Activated naive CD8-positive, alpha-beta T cell treated with anti-CD3 and anti-CD28 coated beads for 36 hours (primary cell): Measurements from ENCODE around the gene PKD2. TPM values are rescaled to one million over a fixed set of nuclear protein-coding genes. Genes with fewer than 3 reads are reported as not detected.
"Not testable (repeated sequence)": the region's sequence is repeated elsewhere in the genome, so short reads cannot be mapped to it uniquely, and the experiment has no call there.

Source experiments
- DNase-seq: peaks from one replicate; pipeline ENCODE4 v3.0.0; 2021
- H3K27ac Mint-ChIP-seq: one replicate; pipeline ENCODE4 v1.8.0; 2022; ENCODE audit warnings: mild to moderate bottlenecking, moderate library complexity, mixed read lengths
- H3K27me3 Mint-ChIP-seq: one replicate; pipeline ENCODE4 v1.8.0; 2022; ENCODE audit warnings: mild to moderate bottlenecking, mixed read lengths
- H3K36me3 Mint-ChIP-seq: one replicate; pipeline ENCODE4 v1.8.0; 2021; ENCODE audit warnings: mild to moderate bottlenecking, mixed read lengths
- H3K4me1 Mint-ChIP-seq: one replicate; pipeline ENCODE4 v1.8.0; 2021; ENCODE audit warnings: mixed read lengths
- H3K4me3 Mint-ChIP-seq: one replicate; pipeline ENCODE4 v1.8.0; 2022; ENCODE audit warnings: mild to moderate bottlenecking, moderate library complexity, mixed read lengths
- H3K9me3 Mint-ChIP-seq: one replicate; pipeline ENCODE4 v1.8.0; 2022; ENCODE audit warnings: mixed read lengths
- total RNA-seq, 2 experiments: library from RNA; stranded (reverse); gene quantifications; one replicate each; pipeline ENCODE4 v1.2.3, GENCODE V29; 2021

PKD2 gene
- total RNA-seq, 2 experiments from 2014 or later, result 4.4 to 5.2 TPM

DNA sequence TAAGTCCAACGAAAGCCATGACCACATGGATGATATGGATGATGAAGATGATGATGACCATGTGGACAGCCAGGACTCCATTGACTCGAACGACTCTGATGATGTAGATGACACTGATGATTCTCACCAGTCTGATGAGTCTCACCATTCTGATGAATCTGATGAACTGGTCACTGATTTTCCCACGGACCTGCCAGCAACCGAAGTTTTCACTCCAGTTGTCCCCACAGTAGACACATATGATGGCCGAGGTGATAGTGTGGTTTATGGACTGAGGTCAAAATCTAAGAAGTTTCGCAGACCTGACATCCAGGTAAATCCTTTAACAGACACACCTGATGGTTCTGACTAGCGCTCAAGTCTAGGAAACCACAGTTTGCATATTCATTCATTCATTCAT lies 25.9 kb upstream of the PKD2 start:
- no peak for DNase-seq
- no peak overlapping the region for H3K27ac Mint-ChIP-seq
- H3K4me1 Mint-ChIP-seq, result no peaks in the 10 kb centered on the region
- no peaks in the 10 kb centered on the region for H3K36me3 Mint-ChIP-seq
- no peaks in the 10 kb centered on the region for H3K9me3 Mint-ChIP-seq
- H3K4me3 Mint-ChIP-seq, result no peak overlapping the region
- H3K27me3 Mint-ChIP-seq, result peaks cover 47% of the 10 kb centered on the region

DNA sequence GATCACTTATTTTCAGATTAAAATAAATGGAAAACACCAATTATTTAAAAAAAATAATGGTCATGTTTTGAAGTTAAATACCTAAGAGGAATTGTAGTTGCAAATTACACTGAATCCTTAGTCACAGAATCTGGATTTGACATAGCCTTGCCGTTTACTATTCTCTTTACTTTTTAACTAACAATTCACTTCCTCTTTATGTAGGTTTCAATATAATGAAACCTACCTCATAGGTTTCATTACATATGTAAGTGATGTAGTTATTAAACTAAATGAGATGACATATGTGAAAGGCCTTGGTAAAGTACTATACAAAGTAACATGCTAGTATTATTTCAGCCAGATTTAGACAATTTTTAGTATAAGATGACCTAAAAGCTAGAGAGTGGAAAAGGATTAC lies 25.4 kb upstream of the PKD2 start:
- H3K4me3 Mint-ChIP-seq, result no peak overlapping the region

DNA sequence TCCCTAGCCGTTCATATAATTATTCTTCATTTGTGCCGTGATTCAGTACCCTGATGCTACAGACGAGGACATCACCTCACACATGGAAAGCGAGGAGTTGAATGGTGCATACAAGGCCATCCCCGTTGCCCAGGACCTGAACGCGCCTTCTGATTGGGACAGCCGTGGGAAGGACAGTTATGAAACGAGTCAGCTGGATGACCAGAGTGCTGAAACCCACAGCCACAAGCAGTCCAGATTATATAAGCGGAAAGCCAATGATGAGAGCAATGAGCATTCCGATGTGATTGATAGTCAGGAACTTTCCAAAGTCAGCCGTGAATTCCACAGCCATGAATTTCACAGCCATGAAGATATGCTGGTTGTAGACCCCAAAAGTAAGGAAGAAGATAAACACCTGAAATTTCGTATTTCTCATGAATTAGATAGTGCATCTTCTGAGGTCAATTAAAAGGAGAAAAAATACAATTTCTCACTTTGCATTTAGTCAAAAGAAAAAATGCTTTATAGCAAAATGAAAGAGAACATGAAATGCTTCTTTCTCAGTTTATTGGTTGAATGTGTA lies 24.9 kb upstream of the PKD2 start:
- H3K4me1 Mint-ChIP-seq, result no peaks in the 10 kb centered on the region
- no peak overlapping the region for H3K27ac Mint-ChIP-seq
- no peak overlapping the region for H3K4me3 Mint-ChIP-seq
- no peaks in the 10 kb centered on the region for H3K36me3 Mint-ChIP-seq
- peaks cover 43% of the 10 kb centered on the region for H3K27me3 Mint-ChIP-seq
- no peak for DNase-seq
- no peaks in the 10 kb centered on the region for H3K9me3 Mint-ChIP-seq

More for the DNA sequence above, 25.4 kb upstream of the PKD2 start:
- no peak for DNase-seq
- Mint-ChIP-seq H3K27ac (no peak overlapping the region), H3K4me1 (no peaks in the 10 kb centered on the region), H3K36me3 (no peaks in the 10 kb centered on the region), H3K27me3 (peaks cover 46% of the 10 kb centered on the region), H3K9me3 (no peaks in the 10 kb centered on the region)

DNA sequence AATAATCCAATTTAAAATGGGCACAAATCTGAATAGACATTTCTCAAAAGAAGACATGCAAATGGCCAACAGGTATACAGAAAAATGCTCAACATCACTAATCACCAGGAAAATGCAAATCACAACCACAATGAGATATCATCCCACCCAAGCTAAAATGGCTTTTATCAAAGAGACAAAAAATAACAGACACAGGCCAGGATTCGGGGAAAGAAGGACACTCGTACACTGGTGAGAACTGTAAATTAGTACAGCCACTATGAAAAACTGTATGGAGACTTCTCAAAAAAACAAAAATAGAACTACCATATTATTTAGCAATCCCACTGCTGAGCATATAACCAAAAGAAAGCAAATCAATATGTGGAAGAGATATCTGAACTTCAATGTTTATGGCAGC lies 23.4 kb upstream of the PKD2 start:
- no peak for DNase-seq
- H3K9me3 Mint-ChIP-seq, result no peaks in the 10 kb centered on the region
- H3K27ac Mint-ChIP-seq, result no peak overlapping the region
- H3K4me3 Mint-ChIP-seq, result no peak overlapping the region
- H3K27me3 Mint-ChIP-seq, result peaks cover 41% of the 10 kb centered on the region
- no peaks in the 10 kb centered on the region for H3K36me3 Mint-ChIP-seq
- no peaks in the 10 kb centered on the region for H3K4me1 Mint-ChIP-seq

DNA sequence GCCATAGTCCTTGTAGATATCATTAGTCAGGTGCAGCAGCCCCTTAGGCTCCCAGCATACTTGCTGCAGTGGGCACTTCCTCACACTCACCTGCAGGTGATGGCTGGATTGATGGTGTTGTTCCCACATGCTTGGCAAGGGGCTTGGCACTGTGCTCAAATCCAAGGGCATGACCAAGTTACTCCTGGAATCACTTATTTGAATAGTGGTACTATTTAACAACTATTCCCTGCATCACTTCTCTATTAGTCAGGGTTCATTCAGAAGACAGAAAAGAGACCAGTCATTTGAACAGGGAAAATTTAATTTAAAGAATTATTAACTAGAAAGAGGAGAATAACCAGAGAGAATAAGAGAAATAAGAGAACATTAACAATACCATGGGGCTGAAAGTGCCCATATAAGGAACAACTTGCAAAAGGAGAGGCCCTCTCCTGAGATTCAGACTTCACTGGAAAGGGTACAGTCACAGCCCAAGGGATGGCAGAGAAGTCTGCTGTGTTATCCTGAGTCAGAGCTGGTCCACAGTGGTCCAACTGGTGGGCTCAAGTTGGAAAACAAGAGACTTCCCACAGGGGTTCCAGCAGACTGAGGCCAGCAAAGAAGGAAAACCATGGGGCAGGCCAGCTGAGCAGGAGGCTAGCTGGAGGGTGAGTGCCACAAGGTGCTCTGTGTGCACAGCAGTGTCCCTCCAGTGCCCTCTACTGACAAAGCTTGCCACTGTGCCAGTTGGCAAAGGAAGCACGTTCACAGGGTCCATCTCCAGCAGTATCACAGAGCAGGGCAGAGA lies 22.1 kb upstream of the PKD2 start:
- Mint-ChIP-seq H3K36me3 (no peaks in the 10 kb centered on the region), H3K4me3 (no peak overlapping the region), H3K9me3 (no peaks in the 10 kb centered on the region), H3K4me1 (no peaks in the 10 kb centered on the region), H3K27me3 (peaks cover 40% of the 10 kb centered on the region), H3K27ac (no peak overlapping the region)
- DNase-seq, result peak; percentile 31

DNA sequence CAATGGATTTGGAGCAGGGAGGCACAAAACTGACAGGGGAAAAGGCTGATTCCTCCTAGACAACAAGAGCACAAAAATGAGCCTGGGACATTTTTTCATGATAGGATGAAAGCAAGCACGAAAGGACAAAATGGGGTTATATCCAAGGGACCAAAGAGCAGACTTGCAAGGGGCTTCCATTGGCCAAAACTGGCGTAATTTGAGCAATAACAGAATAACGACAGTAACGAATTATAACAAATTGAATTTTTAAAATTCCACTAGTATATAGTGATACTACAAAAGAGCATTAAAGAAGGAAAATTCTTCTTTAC lies 21.6 kb upstream of the PKD2 start:
- Mint-ChIP-seq H3K27me3 (peaks cover 40% of the 10 kb centered on the region), H3K4me3 (no peak overlapping the region), H3K4me1 (peaks cover 2% of the 10 kb centered on the region), H3K36me3 (no peaks in the 10 kb centered on the region), H3K9me3 (no peaks in the 10 kb centered on the region), H3K27ac (no peak overlapping the region)
- no peak for DNase-seq

DNA sequence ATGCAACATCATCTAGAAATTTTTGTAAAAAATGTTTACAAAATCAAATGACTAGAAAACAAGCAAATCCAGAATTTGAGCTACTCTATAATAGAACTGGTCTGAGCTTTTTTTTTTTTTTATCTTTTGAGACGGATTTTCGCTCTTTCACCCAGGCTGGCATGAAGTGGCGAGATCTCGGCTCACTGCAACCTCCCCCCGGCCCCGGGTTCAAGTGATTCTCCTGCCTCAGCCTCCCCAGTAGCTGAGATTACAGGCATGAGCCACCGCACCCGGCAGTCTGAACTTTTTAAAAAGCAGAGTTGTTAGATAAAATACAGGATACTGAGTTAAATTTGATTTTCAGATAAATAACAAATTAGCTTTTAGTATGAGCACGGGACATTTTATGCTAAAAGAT lies 20.9 kb upstream of the PKD2 start:
- no peak for DNase-seq
- no peak overlapping the region for H3K4me3 Mint-ChIP-seq
- peaks cover 38% of the 10 kb centered on the region for H3K27me3 Mint-ChIP-seq
- no peaks in the 10 kb centered on the region for H3K9me3 Mint-ChIP-seq
- H3K27ac Mint-ChIP-seq, result no peak overlapping the region
- peaks cover 8% of the 10 kb centered on the region for H3K4me1 Mint-ChIP-seq
- no peaks in the 10 kb centered on the region for H3K36me3 Mint-ChIP-seq

DNA sequence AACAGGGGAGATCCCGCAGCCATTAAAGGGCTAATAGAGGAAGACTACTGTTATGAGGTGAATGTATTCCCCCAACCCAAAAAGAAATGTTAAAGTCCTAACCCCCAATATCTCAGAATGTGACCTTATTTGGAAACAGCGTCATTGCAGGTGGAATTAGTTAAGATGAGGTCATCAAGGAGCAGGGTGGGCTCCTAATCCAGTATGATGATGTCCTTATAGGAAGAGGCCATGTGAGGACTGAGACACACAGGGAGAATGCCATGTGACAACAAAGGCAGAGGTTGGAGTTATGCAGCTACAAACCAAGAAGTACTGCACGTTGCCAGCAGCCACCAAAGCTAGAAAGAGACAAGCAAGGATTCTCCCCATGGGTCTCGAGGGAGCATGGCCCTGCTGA lies 17.7 kb upstream of the PKD2 start:
- H3K4me1 Mint-ChIP-seq, result peaks cover 16% of the 10 kb centered on the region
- no peak overlapping the region for H3K27ac Mint-ChIP-seq
- no peak overlapping the region for H3K4me3 Mint-ChIP-seq
- H3K27me3 Mint-ChIP-seq, result peaks cover 26% of the 10 kb centered on the region
- DNase-seq, result no peak
- H3K36me3 Mint-ChIP-seq, result no peaks in the 10 kb centered on the region
- H3K9me3 Mint-ChIP-seq, result no peaks in the 10 kb centered on the region

DNA sequence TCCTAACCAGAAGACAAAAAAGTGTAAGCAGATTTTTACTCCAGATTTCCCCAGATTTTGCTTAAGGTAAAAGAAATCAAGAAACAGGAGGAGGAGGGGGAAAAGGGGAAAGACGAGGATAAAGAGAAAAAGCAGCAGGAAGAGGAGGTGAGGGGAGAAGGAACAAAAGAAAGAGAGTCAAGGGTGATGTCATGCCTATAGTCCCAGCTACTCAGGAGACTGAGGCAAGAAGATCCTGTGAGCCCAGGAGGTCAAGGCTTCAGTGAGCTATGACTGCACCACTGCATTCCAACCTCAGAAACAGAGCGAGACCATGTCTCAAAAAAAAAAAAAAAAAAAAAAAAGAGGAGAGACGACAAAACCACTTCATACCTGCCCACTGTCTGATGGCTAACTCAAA lies 12.0 kb upstream of the PKD2 start:
- H3K9me3 Mint-ChIP-seq, result no peaks in the 10 kb centered on the region
- H3K4me1 Mint-ChIP-seq, result peaks cover 15% of the 10 kb centered on the region
- no peaks in the 10 kb centered on the region for H3K36me3 Mint-ChIP-seq
- no peak for DNase-seq
- peaks cover 5% of the 10 kb centered on the region for H3K27me3 Mint-ChIP-seq
- no peak overlapping the region for H3K4me3 Mint-ChIP-seq
- no peak overlapping the region for H3K27ac Mint-ChIP-seq

DNA sequence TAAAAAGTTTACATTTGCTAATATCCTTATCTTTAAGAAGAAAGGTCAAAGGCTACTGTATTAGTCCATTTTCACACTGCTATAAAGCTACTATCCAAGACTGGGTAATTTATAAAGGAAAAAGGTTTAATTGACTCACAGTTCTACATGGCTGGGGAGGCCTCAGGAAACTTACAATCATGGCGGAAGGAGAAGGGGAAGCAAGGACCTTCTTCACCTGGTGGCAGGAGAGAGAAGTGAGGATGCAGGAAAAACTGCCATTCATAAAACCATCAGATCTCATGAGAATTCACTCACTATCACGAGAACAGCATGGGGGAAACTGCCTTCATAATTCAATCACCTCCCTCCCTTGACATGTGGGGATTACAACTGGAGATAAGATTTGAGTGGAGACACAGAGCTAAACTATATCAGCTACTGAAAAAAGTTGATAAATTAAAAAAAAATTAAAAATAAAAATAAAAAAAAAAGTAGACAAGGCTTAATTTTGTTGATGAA lies 8.2 kb upstream of the PKD2 start:
- H3K36me3 Mint-ChIP-seq, H3K27me3 Mint-ChIP-seq, H3K4me3 Mint-ChIP-seq, H3K27ac Mint-ChIP-seq, H3K9me3 Mint-ChIP-seq, DNase-seq, H3K4me1 Mint-ChIP-seq: not testable (repeated sequence)

DNA sequence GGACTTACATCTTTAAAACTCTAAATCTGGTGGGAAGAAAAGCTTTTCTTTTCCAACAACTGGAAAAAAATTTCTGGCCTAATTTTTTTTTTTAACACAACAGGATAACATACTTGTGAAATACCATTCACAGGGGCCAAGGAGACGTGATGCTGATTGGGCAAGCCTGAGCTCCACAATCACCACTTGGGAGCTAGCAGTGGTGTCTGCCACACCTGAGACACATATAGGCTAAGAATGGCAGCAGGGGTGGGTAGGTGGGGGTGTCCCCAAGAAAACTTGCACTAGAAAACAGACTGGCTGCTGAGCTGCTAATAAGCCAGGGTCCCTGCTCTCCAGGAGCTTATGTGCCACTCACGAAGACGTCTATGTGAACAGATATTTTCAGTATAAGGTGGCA lies 5.6 kb upstream of the PKD2 start:
- Mint-ChIP-seq H3K27ac (no peak overlapping the region), H3K36me3 (peaks cover 2% of the 10 kb centered on the region), H3K27me3 (peaks cover 12% of the 10 kb centered on the region), H3K9me3 (no peaks in the 10 kb centered on the region), H3K4me1 (peaks cover 1% of the 10 kb centered on the region), H3K4me3 (no peak overlapping the region)
- DNase-seq, result no peak

DNA sequence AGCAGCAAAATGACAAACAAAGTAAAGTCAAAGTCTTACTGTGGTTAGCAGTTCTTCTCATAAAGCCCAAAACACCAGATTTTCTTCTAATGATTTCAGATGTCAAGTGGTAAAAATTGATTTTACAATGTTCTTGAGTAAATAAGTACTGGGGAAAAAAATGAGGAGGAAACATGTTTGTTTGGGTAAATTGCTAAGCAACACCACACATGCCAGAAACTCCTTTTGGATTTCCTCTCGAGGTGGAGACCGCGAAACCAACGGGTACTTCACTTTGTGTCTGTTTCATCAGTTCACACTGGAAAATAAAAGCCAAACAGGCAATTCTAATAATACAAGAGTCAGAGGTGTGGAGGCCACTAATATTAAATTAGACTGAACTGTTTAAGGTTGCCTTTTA lies 4.6 kb upstream of the PKD2 start:
- peaks cover 2% of the 10 kb centered on the region for H3K36me3 Mint-ChIP-seq
- no peak overlapping the region for H3K4me3 Mint-ChIP-seq
- no peak overlapping the region for H3K27ac Mint-ChIP-seq
- H3K27me3 Mint-ChIP-seq, result peaks cover 14% of the 10 kb centered on the region
- no peak for DNase-seq
- H3K9me3 Mint-ChIP-seq, result no peaks in the 10 kb centered on the region
- peaks cover 3% of the 10 kb centered on the region for H3K4me1 Mint-ChIP-seq

DNA sequence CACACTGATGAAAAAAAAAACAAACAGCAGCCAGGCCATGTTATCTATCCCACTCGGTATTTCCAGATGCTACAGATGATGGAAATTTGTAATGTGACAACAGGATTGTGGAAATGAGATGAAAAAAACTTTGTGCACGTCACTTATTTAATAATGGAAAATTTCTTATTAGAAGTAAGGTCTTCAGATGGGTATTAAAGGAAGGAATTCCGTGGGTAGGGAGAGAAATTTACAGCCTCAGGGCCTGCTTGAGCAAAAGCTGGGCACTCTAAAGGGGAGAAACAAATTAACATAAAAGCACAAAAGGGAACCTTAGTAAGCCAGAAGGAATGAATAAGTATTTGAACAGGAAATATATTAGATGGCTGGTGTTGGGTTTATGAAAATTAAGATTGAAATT lies 4.2 kb upstream of the PKD2 start:
- Mint-ChIP-seq H3K4me3 (no peak overlapping the region), H3K9me3 (no peaks in the 10 kb centered on the region), H3K36me3 (peaks cover 2% of the 10 kb centered on the region), H3K4me1 (peaks cover 3% of the 10 kb centered on the region), H3K27ac (no peak overlapping the region), H3K27me3 (peaks cover 14% of the 10 kb centered on the region)
- DNase-seq, result no peak

DNA sequence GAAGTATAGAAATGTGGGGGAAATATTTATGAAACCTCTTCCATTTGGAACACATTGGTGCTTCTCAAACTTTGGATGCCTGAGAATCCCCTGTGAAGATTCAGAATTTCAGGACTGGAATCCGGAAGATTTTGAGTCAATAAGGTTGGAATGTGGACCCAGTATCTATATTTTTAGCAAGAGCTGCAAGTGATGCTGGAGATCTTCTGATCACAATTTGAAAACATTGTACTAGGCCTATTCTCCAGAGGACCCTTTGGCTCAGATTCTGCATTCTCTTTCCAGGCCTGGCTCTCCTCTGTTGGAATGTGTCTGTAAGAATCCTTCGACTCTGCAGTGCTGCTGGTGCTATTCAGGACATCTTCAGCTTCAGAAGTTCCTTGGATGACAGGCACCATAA lies 2.4 kb upstream of the PKD2 start:
- H3K27ac Mint-ChIP-seq, result no peak overlapping the region
- DNase-seq, result no peak

DNA sequence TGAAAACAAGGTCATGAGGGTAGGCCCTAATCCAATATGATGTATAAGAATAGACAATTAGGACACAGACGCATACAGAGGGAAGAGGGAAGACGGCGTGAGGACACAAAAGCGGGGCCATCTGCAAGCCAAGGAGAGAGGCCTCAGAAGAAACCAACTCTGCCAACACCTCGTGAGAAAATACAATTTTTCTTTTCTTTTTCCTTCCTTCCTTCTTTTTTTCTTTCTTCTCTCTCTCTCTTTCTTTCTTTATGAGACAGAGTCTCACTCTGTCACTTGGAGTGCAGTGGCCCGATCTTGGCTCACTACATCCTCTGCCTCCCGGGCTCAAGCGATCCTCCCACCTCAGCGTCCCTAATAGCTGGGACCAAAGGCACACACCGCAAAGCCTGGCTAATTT lies 1.5 kb upstream of the PKD2 start:
- H3K27me3 Mint-ChIP-seq, result peaks cover 14% of the 10 kb centered on the region
- H3K4me1 Mint-ChIP-seq, result peaks cover 20% of the 10 kb centered on the region

More for the DNA sequence above, 2.4 kb upstream of the PKD2 start:
- Mint-ChIP-seq H3K36me3 (peaks cover 2% of the 10 kb centered on the region), H3K27me3 (peaks cover 14% of the 10 kb centered on the region), H3K4me1 (peaks cover 13% of the 10 kb centered on the region), H3K9me3 (no peaks in the 10 kb centered on the region), H3K4me3 (no peak overlapping the region)

DNA sequence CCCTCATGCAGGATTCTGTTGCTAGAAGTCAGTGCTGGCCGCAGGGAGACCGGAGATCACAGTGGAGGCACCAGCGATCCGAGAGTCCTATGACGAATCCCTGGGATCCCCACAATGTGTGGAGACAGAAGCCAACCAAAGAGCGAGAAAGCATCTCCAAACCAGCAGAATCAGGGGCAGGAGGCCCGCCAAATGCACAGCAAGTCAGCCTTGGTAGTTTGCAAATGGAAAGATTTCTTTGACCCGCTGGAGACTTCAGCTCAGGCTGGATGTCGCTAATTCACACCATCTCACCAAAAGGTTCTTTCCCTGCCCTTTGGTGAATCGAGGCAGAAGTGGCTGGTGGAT lies 505 bp upstream of the PKD2 start:
- H3K27me3 Mint-ChIP-seq, result peaks cover 14% of the 10 kb centered on the region

More for the DNA sequence above, 1.5 kb upstream of the PKD2 start:
- H3K9me3 Mint-ChIP-seq, result no peaks in the 10 kb centered on the region
- H3K4me3 Mint-ChIP-seq, result no peak overlapping the region
- no peak for DNase-seq
- peaks cover 2% of the 10 kb centered on the region for H3K36me3 Mint-ChIP-seq
- H3K27ac Mint-ChIP-seq, result no peak overlapping the region

More for the DNA sequence above, 505 bp upstream of the PKD2 start:
- peaks cover 22% of the 10 kb centered on the region for H3K4me1 Mint-ChIP-seq
- peaks cover 2% of the 10 kb centered on the region for H3K36me3 Mint-ChIP-seq
- peak overlapping the region; percentile 73 for H3K4me3 Mint-ChIP-seq
- H3K27ac Mint-ChIP-seq, result no peak overlapping the region
- H3K9me3 Mint-ChIP-seq, result no peaks in the 10 kb centered on the region
- no peak for DNase-seq
